ENCODE data around the gene NHLH1. TPM values are rescaled to one million over a fixed set of nuclear protein-coding genes. Genes with fewer than 3 reads are reported as not detected.

NHLH1 gene
- polyA plus RNA-seq, 3 donors, result 1.0 TPM; not detected in 2

DNA sequence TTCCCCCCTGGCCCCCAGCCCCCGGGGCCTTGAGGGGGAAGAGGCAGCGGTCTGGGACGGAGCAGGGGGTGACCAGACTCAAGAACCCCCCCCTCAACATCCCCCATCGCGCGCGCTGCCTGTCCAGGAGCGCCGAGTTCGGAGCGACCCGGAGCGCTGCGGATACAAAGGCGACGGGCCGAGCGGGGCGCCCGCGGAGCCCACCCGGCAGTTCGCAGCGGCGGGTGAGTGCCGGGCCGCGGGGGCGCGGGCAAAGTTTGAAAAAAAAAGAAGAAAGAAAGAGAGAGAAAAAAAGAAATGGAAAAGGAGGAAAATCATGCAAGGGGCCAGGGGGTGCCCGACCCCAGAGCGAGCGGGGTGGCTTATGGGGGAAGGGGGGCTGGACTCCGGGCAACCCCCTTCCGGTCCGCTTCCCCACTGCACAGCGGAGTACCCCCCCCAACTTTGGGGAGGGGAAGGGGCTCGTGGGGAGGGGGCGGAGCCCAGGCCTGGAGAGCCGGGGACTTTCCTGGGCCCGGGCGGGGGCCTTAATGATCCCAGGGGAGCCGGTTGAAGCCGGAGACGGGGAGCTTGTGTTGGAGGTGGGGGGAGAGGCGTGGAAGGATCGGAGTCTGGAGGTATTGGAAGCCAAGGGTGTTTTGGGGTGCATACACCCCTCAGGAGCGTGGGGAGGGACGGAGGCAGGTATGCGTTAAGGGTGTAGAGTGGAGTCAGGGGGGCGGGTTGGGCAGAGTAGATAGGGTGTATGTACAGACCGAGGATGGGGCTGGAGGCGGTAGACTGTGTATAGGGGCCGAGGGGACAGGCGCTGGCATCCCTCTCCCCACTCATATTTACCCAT lies 34.0 kb downstream of the NHLH1 start:
- Mint-ChIP-seq H3K27me3 (ENCODE audit: low read depth in 3 of 3) (peaks cover 28 to 35% (median 32%) of the 10 kb centered on the region in 3 donors), H3K27ac (no peak overlapping the region), H3K36me3 (peaks cover 0 to 8% of the 10 kb centered on the region in 2 donors), H3K9me3 (peaks cover 0 to 2% (median 0%) of the 10 kb centered on the region in 7 donors), H3K4me3 (peak overlapping the region; percentile 49 to 77), H3K4me1 (peaks cover 29% of the 10 kb centered on the region)
- Histone ChIP-seq H2AFZ (ENCODE audit: insufficient read depth, low read depth, low read length, poor library complexity, severe bottlenecking) (peak overlapping the region; percentile 67), H3K27me3 (ENCODE audit: control insufficient read depth in 2 of 2, insufficient read depth in 2 of 2, low read length in 2 of 2) (peaks cover 18 to 26% of the 10 kb centered on the region in 2 donors), H3K9me3 (replicated peaks in 1 of 2; ENCODE audit: control insufficient read depth in 1 of 2, insufficient read depth in 1 of 2, low read length in 2 of 2) (no peaks in the 10 kb centered on the region), H3K27ac (ENCODE audit: low read depth in 1 of 2, low read length in 2 of 2) (no peak overlapping the region), H3K4me3 (replicated peaks in 1 of 3; ENCODE audit: low read depth in 2 of 3, low read length in 3 of 3) (peak overlapping the region; percentile 12 to 70 (median 20)), H3K9ac (ENCODE audit: insufficient read depth, low read length, poor library complexity, severe bottlenecking) (peak overlapping the region; percentile 30), H3K36me3 (replicated peaks in 1 of 2; ENCODE audit: control insufficient read depth in 1 of 2, insufficient read depth in 2 of 2, low read length in 2 of 2) (no peaks in the 10 kb centered on the region), H3K79me2 (ENCODE audit: insufficient read depth, low read length) (no peaks in the 10 kb centered on the region), H3K4me1 (ENCODE audit: control insufficient read depth in 1 of 2, insufficient read depth in 2 of 2, low read length in 2 of 2) (peaks cover 9 to 12% of the 10 kb centered on the region in 2 donors), H3K4me2 (replicated peaks; ENCODE audit: extremely low read depth, low read length, poor library complexity, severe bottlenecking) (peak overlapping the region; percentile 75), H4K20me1 (ENCODE audit: insufficient read depth, low read length) (no peaks in the 10 kb centered on the region)
- no peak for DNase-seq
- 4% methylated on average over 19 of the region's 55 CpGs for WGBS (ENCODE audit: insufficient coverage)
- intact Hi-C loops (cut with micrococcal nuclease), result no loop called here
- TF ChIP-seq, protein P1, sequence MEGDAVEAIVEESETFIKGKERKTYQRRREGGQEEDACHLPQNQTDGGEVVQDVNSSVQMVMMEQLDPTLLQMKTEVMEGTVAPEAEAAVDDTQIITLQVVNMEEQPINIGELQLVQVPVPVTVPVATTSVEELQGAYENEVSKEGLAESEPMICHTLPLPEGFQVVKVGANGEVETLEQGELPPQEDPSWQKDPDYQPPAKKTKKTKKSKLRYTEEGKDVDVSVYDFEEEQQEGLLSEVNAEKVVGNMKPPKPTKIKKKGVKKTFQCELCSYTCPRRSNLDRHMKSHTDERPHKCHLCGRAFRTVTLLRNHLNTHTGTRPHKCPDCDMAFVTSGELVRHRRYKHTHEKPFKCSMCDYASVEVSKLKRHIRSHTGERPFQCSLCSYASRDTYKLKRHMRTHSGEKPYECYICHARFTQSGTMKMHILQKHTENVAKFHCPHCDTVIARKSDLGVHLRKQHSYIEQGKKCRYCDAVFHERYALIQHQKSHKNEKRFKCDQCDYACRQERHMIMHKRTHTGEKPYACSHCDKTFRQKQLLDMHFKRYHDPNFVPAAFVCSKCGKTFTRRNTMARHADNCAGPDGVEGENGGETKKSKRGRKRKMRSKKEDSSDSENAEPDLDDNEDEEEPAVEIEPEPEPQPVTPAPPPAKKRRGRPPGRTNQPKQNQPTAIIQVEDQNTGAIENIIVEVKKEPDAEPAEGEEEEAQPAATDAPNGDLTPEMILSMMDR (IDR thresholded peaks at IDR 0.05), result no peak

DNA sequence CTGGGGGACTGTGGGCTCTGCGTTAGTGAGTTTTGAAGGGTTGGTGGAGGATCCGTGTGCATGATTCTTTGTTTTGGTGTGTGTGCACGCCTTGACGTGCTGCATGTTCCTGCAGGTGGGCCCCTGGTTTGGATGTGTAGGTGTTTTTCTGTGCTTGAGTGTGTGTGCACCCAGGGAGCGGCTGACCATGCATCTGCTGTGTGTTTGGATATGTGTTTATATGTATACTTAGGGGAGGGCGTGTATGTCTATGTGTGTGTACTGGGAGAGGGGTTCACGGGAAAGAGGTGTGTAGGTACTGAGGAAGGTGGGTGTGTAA lies 34.6 kb downstream of the NHLH1 start:
- DNase-seq, result no peak
- intact Hi-C loops (cut with micrococcal nuclease), result no loop called here
- Histone ChIP-seq H3K9me3 (replicated peaks in 1 of 2; ENCODE audit: control insufficient read depth in 1 of 2, insufficient read depth in 1 of 2, low read length in 2 of 2) (no peaks in the 10 kb centered on the region), H3K4me3 (replicated peaks in 1 of 3; ENCODE audit: low read depth in 2 of 3, low read length in 3 of 3) (no peak overlapping the region), H3K9ac (ENCODE audit: insufficient read depth, low read length, poor library complexity, severe bottlenecking) (no peak overlapping the region), H3K27ac (ENCODE audit: low read depth in 1 of 2, low read length in 2 of 2) (no peak overlapping the region), H3K4me2 (replicated peaks; ENCODE audit: extremely low read depth, low read length, poor library complexity, severe bottlenecking) (no peak overlapping the region), H2AFZ (ENCODE audit: insufficient read depth, low read depth, low read length, poor library complexity, severe bottlenecking) (no peak overlapping the region), H3K79me2 (ENCODE audit: insufficient read depth, low read length) (no peaks in the 10 kb centered on the region), H3K36me3 (replicated peaks in 1 of 2; ENCODE audit: control insufficient read depth in 1 of 2, insufficient read depth in 2 of 2, low read length in 2 of 2) (no peaks in the 10 kb centered on the region), H3K27me3 (ENCODE audit: control insufficient read depth in 2 of 2, insufficient read depth in 2 of 2, low read length in 2 of 2) (peaks cover 18 to 26% of the 10 kb centered on the region in 2 donors), H4K20me1 (ENCODE audit: insufficient read depth, low read length) (no peaks in the 10 kb centered on the region), H3K4me1 (ENCODE audit: control insufficient read depth in 1 of 2, insufficient read depth in 2 of 2, low read length in 2 of 2) (peaks cover 9 to 12% of the 10 kb centered on the region in 2 donors)
- WGBS (ENCODE audit: insufficient coverage), result 90% methylated on average over 7 of the region's 7 CpGs
- peak overlapping the region; percentile 49 to 77 for H3K4me3 Mint-ChIP-seq
- peaks cover 31 to 35% (median 32%) of the 10 kb centered on the region in 3 donors for H3K27me3 Mint-ChIP-seq (ENCODE audit: low read depth in 3 of 3)
- peaks cover 0 to 8% of the 10 kb centered on the region in 2 donors for H3K36me3 Mint-ChIP-seq
- TF ChIP-seq, protein P1 (IDR thresholded peaks at IDR 0.05), result no peak
- peaks cover 0 to 2% (median 0%) of the 10 kb centered on the region in 7 donors for H3K9me3 Mint-ChIP-seq
- H3K4me1 Mint-ChIP-seq, result peaks cover 29% of the 10 kb centered on the region
- H3K27ac Mint-ChIP-seq, result no peak overlapping the region

Measured in CD14-positive monocyte (primary cell).